Stimulated activated CD4-positive, alpha-beta T cell treated with anti-CD3 and anti-CD28 coated beads, Interleukin-12 subunit alpha, Interleukin-12 subunit beta, amount 100 ng/mL, for 48 hours (primary cell): ENCODE results near the gene BET1L.
"Not testable (repeated sequence)": the region's sequence is repeated elsewhere in the genome, so short reads cannot be mapped to it uniquely, and the experiment has no call there.

Source experiments
- DNase-seq, 3 donors: peaks; one replicate each; pipeline ENCODE4 v3.0.0-alpha.2; 2020; ENCODE audit warnings: low read depth in 2 of 3, low spot score in 1 of 3

Gene BET1L

GRCh38 chr11:197741-198235 is 9.4 kb downstream of the BET1L start:
- no peak for DNase-seq

- no peak for DNase-seq
These were observed 10.1 kb downstream of the BET1L start for GRCh38 chr11:196786-197731.

- not testable (repeated sequence) for DNase-seq
These were observed 13.7 kb downstream of the BET1L start for GRCh38 chr11:193481-193880.

GRCh38 chr11:192674-193128 is 14.5 kb downstream of the BET1L start, which contains the start of gene SCGB1C1:
SCGB1C1 (plus strand) TSS chr11:193078; CDS start chr11:193100, 22 bp downstream.
- DNase-seq, result not testable (repeated sequence)

GRCh38 chr11:191490-192478 is 15.4 kb downstream of the BET1L start:
- peak in 1 of 3 donors; percentile 60 for DNase-seq

- not testable (repeated sequence) for DNase-seq
These were observed 16.7 kb downstream of the BET1L start for GRCh38 chr11:190546-190945.

GRCh38 chr11:189843-190311 is 17.3 kb downstream of the BET1L start:
- DNase-seq, result peak in 1 of 3 donors; percentile 78

- DNase-seq, result not testable (repeated sequence)
These were observed 17.9 kb downstream of the BET1L start for GRCh38 chr11:189200-189783.

- DNase-seq, result not testable (repeated sequence)
These were observed 27.0 kb downstream of the BET1L start for GRCh38 chr11:180242-180641.
